ENCODE measurements around the gene AJAP1.

DNA sequence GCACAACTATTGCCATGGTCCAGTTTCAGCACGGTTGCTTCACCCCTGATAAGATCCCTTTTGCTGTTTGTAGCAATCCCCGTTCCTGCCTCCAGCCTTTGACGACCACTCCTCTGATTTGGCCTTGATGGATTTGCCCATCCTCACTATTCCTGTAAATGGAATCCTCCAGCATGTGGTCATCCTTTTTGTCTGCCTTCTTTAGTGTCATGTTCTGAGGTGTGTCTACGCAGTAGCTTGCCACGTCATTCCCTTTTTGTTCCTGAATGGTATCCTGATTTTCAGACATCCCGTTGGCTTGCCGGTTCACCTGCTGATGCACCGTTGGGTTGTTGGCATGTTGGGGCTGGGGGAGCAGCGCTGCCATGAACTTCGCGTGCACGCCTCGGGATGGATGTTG lies 7.8 kb downstream of the AJAP1 start:
- TF ChIP-seq, protein P1, sequence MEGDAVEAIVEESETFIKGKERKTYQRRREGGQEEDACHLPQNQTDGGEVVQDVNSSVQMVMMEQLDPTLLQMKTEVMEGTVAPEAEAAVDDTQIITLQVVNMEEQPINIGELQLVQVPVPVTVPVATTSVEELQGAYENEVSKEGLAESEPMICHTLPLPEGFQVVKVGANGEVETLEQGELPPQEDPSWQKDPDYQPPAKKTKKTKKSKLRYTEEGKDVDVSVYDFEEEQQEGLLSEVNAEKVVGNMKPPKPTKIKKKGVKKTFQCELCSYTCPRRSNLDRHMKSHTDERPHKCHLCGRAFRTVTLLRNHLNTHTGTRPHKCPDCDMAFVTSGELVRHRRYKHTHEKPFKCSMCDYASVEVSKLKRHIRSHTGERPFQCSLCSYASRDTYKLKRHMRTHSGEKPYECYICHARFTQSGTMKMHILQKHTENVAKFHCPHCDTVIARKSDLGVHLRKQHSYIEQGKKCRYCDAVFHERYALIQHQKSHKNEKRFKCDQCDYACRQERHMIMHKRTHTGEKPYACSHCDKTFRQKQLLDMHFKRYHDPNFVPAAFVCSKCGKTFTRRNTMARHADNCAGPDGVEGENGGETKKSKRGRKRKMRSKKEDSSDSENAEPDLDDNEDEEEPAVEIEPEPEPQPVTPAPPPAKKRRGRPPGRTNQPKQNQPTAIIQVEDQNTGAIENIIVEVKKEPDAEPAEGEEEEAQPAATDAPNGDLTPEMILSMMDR (IDR thresholded peaks at IDR 0.05): no peak
- no peak for TF ChIP-seq ZFX (IDR thresholded peaks at IDR 0.05; ENCODE audit: borderline replicate concordance)
